ENCODE results near the gene CHST5. TPM values are rescaled to one million over a fixed set of nuclear protein-coding genes. Genes with fewer than 3 reads are reported as not detected.
"Not testable (repeated sequence)": the region's sequence is repeated elsewhere in the genome, so short reads cannot be mapped to it uniquely, and the experiment has no call there.

CHST5 gene
- total RNA-seq, 5 donors from 2014 or later (not counting 1 experiment from before 2014, with no cell fraction given): 0.09 TPM; not detected in 4

DNA sequence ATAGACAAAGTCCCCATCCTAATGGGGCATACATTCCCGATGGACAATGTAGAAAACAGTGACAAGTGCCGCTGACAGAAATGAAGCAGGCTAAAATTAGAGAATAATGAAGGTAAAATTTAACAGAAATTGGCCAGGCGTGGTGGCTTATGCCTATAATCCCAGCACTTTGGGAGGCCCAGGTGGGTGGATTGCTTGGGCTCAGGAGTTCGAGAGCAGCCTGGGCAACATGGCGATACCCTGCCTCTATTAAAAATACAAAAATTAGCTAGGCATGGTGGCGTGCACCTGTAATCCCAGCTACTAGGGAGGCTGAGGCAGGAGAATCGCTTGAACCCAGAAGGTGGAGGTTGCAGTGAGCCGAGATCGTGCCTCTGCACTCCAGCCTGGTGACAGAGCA, 12.5 kb upstream of the CHST5 start:
- H3K27ac Mint-ChIP-seq; H3K4me3 Mint-ChIP-seq; H3K4me3 ChIP-seq (ENCODE audit: control insufficient read depth in 1 of 2, extremely low read depth in 1 of 2, low read length in 1 of 2); H3K4me1 Mint-ChIP-seq; H3K36me3 Mint-ChIP-seq; H3K36me3 ChIP-seq (ENCODE audit: control insufficient read depth in 2 of 2, extremely low read depth in 1 of 2, insufficient read depth in 1 of 2, low read length in 1 of 2); CTCF ChIA-PET; H3K9me3 ChIP-seq; H3K9me3 Mint-ChIP-seq; ATAC-seq (replicated peaks in 1 of 4); H3K27ac ChIP-seq (ENCODE audit: low read length); POLR2A ChIA-PET; H3K27me3 ChIP-seq (replicated peaks in 1 of 2; ENCODE audit: control insufficient read depth in 2 of 2, extremely low read depth in 1 of 2, insufficient read depth in 2 of 2, low read length in 1 of 2); DNase-seq; H3K4me1 ChIP-seq (ENCODE audit: control insufficient read depth in 1 of 2, extremely low read depth in 1 of 2, insufficient read depth in 2 of 2, low read length in 2 of 2): not testable (repeated sequence)
- WGBS (ENCODE audit: insufficient coverage): 100% methylated on average over 4 of the region's 9 CpGs
- peaks cover 0 to 12% of the 10 kb centered on the region in 2 donors for H3K27me3 Mint-ChIP-seq

DNA sequence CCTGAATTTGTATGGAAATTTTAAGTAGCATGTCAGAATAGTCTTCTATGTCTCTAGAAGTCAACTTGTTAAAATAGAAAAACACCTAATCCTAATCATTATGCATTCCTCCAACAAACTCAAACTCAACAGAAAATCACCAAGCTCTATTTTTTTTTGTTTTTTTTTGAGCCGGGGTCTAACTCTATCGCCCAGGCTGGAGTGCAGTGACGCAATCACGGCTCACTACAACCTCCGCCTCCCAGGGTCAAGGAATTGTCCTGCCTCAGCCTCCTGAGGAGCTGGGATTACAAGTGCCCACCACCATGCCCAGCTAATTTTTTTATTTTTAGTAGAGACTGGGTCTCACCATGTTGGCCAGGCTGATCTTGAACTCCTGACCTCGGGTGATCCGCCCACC, 10.4 kb upstream of the CHST5 start:
- H3K27me3 ChIP-seq (replicated peaks in 1 of 2; ENCODE audit: control insufficient read depth in 2 of 2, extremely low read depth in 1 of 2, insufficient read depth in 2 of 2, low read length in 1 of 2): peaks cover 0 to 3% of the 10 kb centered on the region in 2 experiments
- no peak overlapping the region for H3K4me3 ChIP-seq (ENCODE audit: control insufficient read depth in 1 of 2, extremely low read depth in 1 of 2, low read length in 1 of 2)
- no peaks in the 10 kb centered on the region for H3K9me3 Mint-ChIP-seq
- no peak overlapping the region for H3K4me3 Mint-ChIP-seq
- H3K4me1 Mint-ChIP-seq: peaks cover 0 to 4% (median 1%) of the 10 kb centered on the region in 3 donors
- DNase-seq: no peak
- ATAC-seq (replicated peaks in 1 of 4): no peak
- 94% methylated on average over 6 of the region's 7 CpGs for WGBS (ENCODE audit: insufficient coverage)
- no peak overlapping the region for H3K27ac ChIP-seq (ENCODE audit: low read length)
- no peak overlapping the region for H3K27ac Mint-ChIP-seq
- H3K36me3 Mint-ChIP-seq: peaks cover 8% of the 10 kb centered on the region
- POLR2A ChIA-PET: no interaction called here
- no peaks in the 10 kb centered on the region for H3K27me3 Mint-ChIP-seq
- no peaks in the 10 kb centered on the region for H3K36me3 ChIP-seq (ENCODE audit: control insufficient read depth in 2 of 2, extremely low read depth in 1 of 2, insufficient read depth in 1 of 2, low read length in 1 of 2)
- H3K9me3 ChIP-seq: no peaks in the 10 kb centered on the region
- CTCF ChIA-PET: no interaction called here
- H3K4me1 ChIP-seq (ENCODE audit: control insufficient read depth in 1 of 2, extremely low read depth in 1 of 2, insufficient read depth in 2 of 2, low read length in 2 of 2): peaks cover 0 to 5% of the 10 kb centered on the region in 2 experiments

- POLR2A ChIA-PET; ATAC-seq (replicated peaks in 1 of 4): not testable (repeated sequence)
Measured at GRCh38 chr16:75545879-75546278, 10.0 kb upstream of the CHST5 start.

GRCh38 chr16:75542462-75542861, 6.6 kb upstream of the CHST5 start:
- H3K4me1 ChIP-seq (ENCODE audit: control insufficient read depth in 1 of 2, extremely low read depth in 1 of 2, insufficient read depth in 2 of 2, low read length in 2 of 2); H3K27me3 ChIP-seq (replicated peaks in 1 of 2; ENCODE audit: control insufficient read depth in 2 of 2, extremely low read depth in 1 of 2, insufficient read depth in 2 of 2, low read length in 1 of 2); H3K27ac Mint-ChIP-seq; DNase-seq; H3K9me3 ChIP-seq; H3K36me3 Mint-ChIP-seq; H3K36me3 ChIP-seq (ENCODE audit: control insufficient read depth in 2 of 2, extremely low read depth in 1 of 2, insufficient read depth in 1 of 2, low read length in 1 of 2); H3K27ac ChIP-seq (ENCODE audit: low read length); POLR2A ChIA-PET; CTCF ChIA-PET; H3K4me1 Mint-ChIP-seq; H3K27me3 Mint-ChIP-seq; H3K9me3 Mint-ChIP-seq; H3K4me3 Mint-ChIP-seq; H3K4me3 ChIP-seq (ENCODE audit: control insufficient read depth in 1 of 2, extremely low read depth in 1 of 2, low read length in 1 of 2); ATAC-seq (replicated peaks in 1 of 4): not testable (repeated sequence)
- 100% methylated on average over 1 of the region's 8 CpGs for WGBS (ENCODE audit: insufficient coverage)

More at GRCh38 chr16:75545879-75546278, 10.0 kb upstream of the CHST5 start:
- H3K4me3 Mint-ChIP-seq; CTCF ChIA-PET; H3K27me3 Mint-ChIP-seq; H3K27ac ChIP-seq (ENCODE audit: low read length); H3K4me1 ChIP-seq (ENCODE audit: control insufficient read depth in 1 of 2, extremely low read depth in 1 of 2, insufficient read depth in 2 of 2, low read length in 2 of 2); H3K36me3 Mint-ChIP-seq; H3K9me3 Mint-ChIP-seq; H3K27ac Mint-ChIP-seq; H3K4me3 ChIP-seq (ENCODE audit: control insufficient read depth in 1 of 2, extremely low read depth in 1 of 2, low read length in 1 of 2); H3K9me3 ChIP-seq; DNase-seq; H3K27me3 ChIP-seq (replicated peaks in 1 of 2; ENCODE audit: control insufficient read depth in 2 of 2, extremely low read depth in 1 of 2, insufficient read depth in 2 of 2, low read length in 1 of 2); H3K36me3 ChIP-seq (ENCODE audit: control insufficient read depth in 2 of 2, extremely low read depth in 1 of 2, insufficient read depth in 1 of 2, low read length in 1 of 2); H3K4me1 Mint-ChIP-seq: not testable (repeated sequence)
- no CpG with 5 or more reads among the region's 1 CpG for WGBS (ENCODE audit: insufficient coverage)

- Mint-ChIP-seq H3K27me3 (no peaks in the 10 kb centered on the region), H3K9me3 (no peaks in the 10 kb centered on the region), H3K36me3 (peaks cover 8% of the 10 kb centered on the region), H3K27ac (no peak overlapping the region), H3K4me1 (no peaks in the 10 kb centered on the region), H3K4me3 (no peak overlapping the region)
- H3K27ac ChIP-seq (ENCODE audit: low read length): no peak overlapping the region
- no peaks in the 10 kb centered on the region for H3K9me3 ChIP-seq
- no peak for ATAC-seq (replicated peaks in 1 of 4)
- POLR2A ChIA-PET: no interaction called here
- CTCF ChIA-PET: interaction anchor here in 1 of 2 donors (0.7 kb wide), 1 partner anchor 139 kb away, joined by 3 read pairs; no protein-coding TSS in a partner anchor
- no peaks in the 10 kb centered on the region for H3K36me3 ChIP-seq (ENCODE audit: control insufficient read depth in 2 of 2, extremely low read depth in 1 of 2, insufficient read depth in 1 of 2, low read length in 1 of 2)
- 90% methylated on average over 3 of the region's 5 CpGs for WGBS (ENCODE audit: insufficient coverage)
- no peaks in the 10 kb centered on the region for H3K27me3 ChIP-seq (replicated peaks in 1 of 2; ENCODE audit: control insufficient read depth in 2 of 2, extremely low read depth in 1 of 2, insufficient read depth in 2 of 2, low read length in 1 of 2)
- H3K4me1 ChIP-seq (ENCODE audit: control insufficient read depth in 1 of 2, extremely low read depth in 1 of 2, insufficient read depth in 2 of 2, low read length in 2 of 2): no peaks in the 10 kb centered on the region
- H3K4me3 ChIP-seq (ENCODE audit: control insufficient read depth in 1 of 2, extremely low read depth in 1 of 2, low read length in 1 of 2): no peak overlapping the region
- no peak for DNase-seq
Measured at GRCh38 chr16:75541236-75541635, 5.3 kb upstream of the CHST5 start.

GRCh38 chr16:75538882-75539565, 3.1 kb upstream of the CHST5 start:
- DNase-seq; H3K4me3 Mint-ChIP-seq; CTCF ChIA-PET; H3K9me3 ChIP-seq; ATAC-seq (replicated peaks in 1 of 4); POLR2A ChIA-PET; H3K9me3 Mint-ChIP-seq; H3K36me3 ChIP-seq (ENCODE audit: control insufficient read depth in 2 of 2, extremely low read depth in 1 of 2, insufficient read depth in 1 of 2, low read length in 1 of 2); H3K4me3 ChIP-seq (ENCODE audit: control insufficient read depth in 1 of 2, extremely low read depth in 1 of 2, low read length in 1 of 2); H3K27ac Mint-ChIP-seq; H3K27ac ChIP-seq (ENCODE audit: low read length); H3K4me1 ChIP-seq (ENCODE audit: control insufficient read depth in 1 of 2, extremely low read depth in 1 of 2, insufficient read depth in 2 of 2, low read length in 2 of 2); H3K36me3 Mint-ChIP-seq; H3K27me3 Mint-ChIP-seq; H3K27me3 ChIP-seq (replicated peaks in 1 of 2; ENCODE audit: control insufficient read depth in 2 of 2, extremely low read depth in 1 of 2, insufficient read depth in 2 of 2, low read length in 1 of 2); H3K4me1 Mint-ChIP-seq: not testable (repeated sequence)
- no CpG with 5 or more reads among the region's 10 CpGs for WGBS (ENCODE audit: insufficient coverage)

DNA sequence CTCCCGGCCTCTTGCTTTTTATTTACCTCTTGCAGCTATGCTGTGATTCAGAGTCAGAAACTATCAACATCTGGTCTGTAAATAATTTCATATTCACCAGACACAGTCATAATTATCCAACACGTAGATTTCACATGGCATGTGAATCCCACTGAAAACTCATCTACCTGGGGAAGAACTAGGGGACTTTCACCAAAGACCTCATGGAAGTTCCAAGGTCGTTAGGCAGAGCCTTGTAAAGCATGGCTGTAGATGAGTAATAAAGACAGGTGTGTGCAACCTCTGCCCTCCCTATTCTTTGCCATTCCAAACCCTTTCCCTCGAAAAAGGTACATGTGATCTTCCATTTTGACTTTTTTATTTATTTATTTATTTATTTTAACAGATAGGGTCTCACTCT, 1.9 kb upstream of the CHST5 start:
- no peaks in the 10 kb centered on the region for H3K27me3 Mint-ChIP-seq
- H3K27me3 ChIP-seq (replicated peaks in 1 of 2; ENCODE audit: control insufficient read depth in 2 of 2, extremely low read depth in 1 of 2, insufficient read depth in 2 of 2, low read length in 1 of 2): no peaks in the 10 kb centered on the region
- no peaks in the 10 kb centered on the region for H3K9me3 ChIP-seq
- H3K27ac ChIP-seq (ENCODE audit: low read length): no peak overlapping the region
- no peaks in the 10 kb centered on the region for H3K9me3 Mint-ChIP-seq
- no peak overlapping the region for H3K27ac Mint-ChIP-seq
- DNase-seq (no peak), ATAC-seq (replicated peaks in 1 of 4) (no peak)
- POLR2A ChIA-PET: interaction anchor here in 1 of 2 donors (0.7 kb wide), 1 partner anchor 546 kb away, joined by 6 read pairs; no protein-coding TSS in a partner anchor
- H3K4me1 Mint-ChIP-seq: no peaks in the 10 kb centered on the region
- WGBS (ENCODE audit: insufficient coverage): 100% methylated on average over 1 of the region's 4 CpGs
- H3K36me3 ChIP-seq (ENCODE audit: control insufficient read depth in 2 of 2, extremely low read depth in 1 of 2, insufficient read depth in 1 of 2, low read length in 1 of 2): no peaks in the 10 kb centered on the region
- no peak overlapping the region for H3K4me3 Mint-ChIP-seq
- H3K36me3 Mint-ChIP-seq: peaks cover 4% of the 10 kb centered on the region
- CTCF ChIA-PET: interaction anchor here in 1 of 2 donors (0.6 kb wide), 1 partner anchor 14 kb away, joined by 4 read pairs; no protein-coding TSS in a partner anchor
- no peaks in the 10 kb centered on the region for H3K4me1 ChIP-seq (ENCODE audit: control insufficient read depth in 1 of 2, extremely low read depth in 1 of 2, insufficient read depth in 2 of 2, low read length in 2 of 2)
- no peak overlapping the region for H3K4me3 ChIP-seq (ENCODE audit: control insufficient read depth in 1 of 2, extremely low read depth in 1 of 2, low read length in 1 of 2)
